ENCODE measurements around the gene IL17RA.

The IL17RA gene

GRCh38 chr22:17117890-17118289 lies 33.1 kb downstream of the IL17RA start:
- TF ChIP-seq CTCF (conservative IDR thresholded peaks at IDR 0.05; ENCODE audit: low read length) (no peak), EZH2phosphoT487 (IDR thresholded peaks at IDR 0.05; ENCODE audit: borderline replicate concordance) (no peak)
- H3K4me1 ChIP-seq (ENCODE audit: insufficient read depth, low read length, poor library complexity, severe bottlenecking) = peaks cover 47% of the 10 kb centered on the region
- H3K79me2 ChIP-seq (ENCODE audit: insufficient read depth, low read length) = no peaks in the 10 kb centered on the region
- H3K4me3 ChIP-seq (ENCODE audit: low read length, poor library complexity, severe bottlenecking) = peak overlapping the region; percentile 56
- H3F3A ChIP-seq (ENCODE audit: low read depth) = peaks cover 21% of the 10 kb centered on the region; the same call in 1 of the 2 replicates
- no peaks in the 10 kb centered on the region for H3K9me3 ChIP-seq (ENCODE audit: insufficient read depth, low read depth, low read length)
- no peak overlapping the region for H2AFZ ChIP-seq (ENCODE audit: low read length)
- peak overlapping the region; percentile 79 for H3K4me2 ChIP-seq (ENCODE audit: low read depth, low read length, poor library complexity, severe bottlenecking)
- H3K9ac ChIP-seq (ENCODE audit: low read depth, low read length, poor library complexity, severe bottlenecking) = peak overlapping the region; percentile 57
- no peaks in the 10 kb centered on the region for H3K27me3 ChIP-seq (ENCODE audit: insufficient read depth, low read length, poor library complexity, severe bottlenecking)
- no peaks in the 10 kb centered on the region for H4K20me1 ChIP-seq (ENCODE audit: insufficient read depth, low read length, poor library complexity, severe bottlenecking)
- no peaks in the 10 kb centered on the region for H3K9me2 ChIP-seq (replicated peaks; ENCODE audit: low read depth, low read length)
- no peaks in the 10 kb centered on the region for H3K36me3 ChIP-seq (ENCODE audit: insufficient read depth, low read length)

- peak overlapping the region; percentile 79 for H3K4me2 ChIP-seq (ENCODE audit: low read depth, low read length, poor library complexity, severe bottlenecking)
Measured at GRCh38 chr22:17118342-17118741, 33.5 kb downstream of the IL17RA start.

GRCh38 chr22:17119481-17120202 lies 34.8 kb downstream of the IL17RA start:
- no peaks in the 10 kb centered on the region for H3K36me3 ChIP-seq (ENCODE audit: insufficient read depth, low read length)
- no peaks in the 10 kb centered on the region for H3K79me2 ChIP-seq (ENCODE audit: insufficient read depth, low read length)
- H3K9ac ChIP-seq (ENCODE audit: low read depth, low read length, poor library complexity, severe bottlenecking) = no peak overlapping the region
- H3F3A ChIP-seq (ENCODE audit: low read depth) = peaks cover 21% of the 10 kb centered on the region; the same call in 1 of the 2 replicates
- peaks cover 45% of the 10 kb centered on the region for H3K4me1 ChIP-seq (ENCODE audit: insufficient read depth, low read length, poor library complexity, severe bottlenecking)
- no peaks in the 10 kb centered on the region for H4K20me1 ChIP-seq (ENCODE audit: insufficient read depth, low read length, poor library complexity, severe bottlenecking)
- no peaks in the 10 kb centered on the region for H3K9me2 ChIP-seq (replicated peaks; ENCODE audit: low read depth, low read length)
- H3K4me3 ChIP-seq (ENCODE audit: low read length, poor library complexity, severe bottlenecking) = no peak overlapping the region
- no peaks in the 10 kb centered on the region for H3K27me3 ChIP-seq (ENCODE audit: insufficient read depth, low read length, poor library complexity, severe bottlenecking)
- no peak for TF ChIP-seq EZH2phosphoT487 (IDR thresholded peaks at IDR 0.05; ENCODE audit: borderline replicate concordance)
- TF ChIP-seq CTCF (conservative IDR thresholded peaks at IDR 0.05; ENCODE audit: low read length) = peak; percentile 51
- no peak overlapping the region for H2AFZ ChIP-seq (ENCODE audit: low read length)
- no peaks in the 10 kb centered on the region for H3K9me3 ChIP-seq (ENCODE audit: insufficient read depth, low read depth, low read length)
- H3K4me2 ChIP-seq (ENCODE audit: low read depth, low read length, poor library complexity, severe bottlenecking) = no peak overlapping the region

More at GRCh38 chr22:17118342-17118741, 33.5 kb downstream of the IL17RA start:
- no peak for TF ChIP-seq CTCF (conservative IDR thresholded peaks at IDR 0.05; ENCODE audit: low read length)
- TF ChIP-seq EZH2phosphoT487 (IDR thresholded peaks at IDR 0.05; ENCODE audit: borderline replicate concordance) = no peak
- H3K27me3 ChIP-seq (ENCODE audit: insufficient read depth, low read length, poor library complexity, severe bottlenecking) = no peaks in the 10 kb centered on the region
- H4K20me1 ChIP-seq (ENCODE audit: insufficient read depth, low read length, poor library complexity, severe bottlenecking) = no peaks in the 10 kb centered on the region
- H3K9me2 ChIP-seq (replicated peaks; ENCODE audit: low read depth, low read length) = no peaks in the 10 kb centered on the region
- H2AFZ ChIP-seq (ENCODE audit: low read length) = no peak overlapping the region
- no peaks in the 10 kb centered on the region for H3K36me3 ChIP-seq (ENCODE audit: insufficient read depth, low read length)
- peaks cover 21% of the 10 kb centered on the region; the same call in 1 of the 2 replicates for H3F3A ChIP-seq (ENCODE audit: low read depth)
- H3K9me3 ChIP-seq (ENCODE audit: insufficient read depth, low read depth, low read length) = no peaks in the 10 kb centered on the region
- H3K9ac ChIP-seq (ENCODE audit: low read depth, low read length, poor library complexity, severe bottlenecking) = peak overlapping the region; percentile 57
- peak overlapping the region; percentile 56 for H3K4me3 ChIP-seq (ENCODE audit: low read length, poor library complexity, severe bottlenecking)
- H3K79me2 ChIP-seq (ENCODE audit: insufficient read depth, low read length) = no peaks in the 10 kb centered on the region
- peaks cover 47% of the 10 kb centered on the region for H3K4me1 ChIP-seq (ENCODE audit: insufficient read depth, low read length, poor library complexity, severe bottlenecking)
